Measurements from ENCODE around the gene ANKRD16.
"Not testable (repeated sequence)": the region's sequence is repeated elsewhere in the genome, so short reads cannot be mapped to it uniquely, and the experiment has no call there.

ANKRD16 gene

GRCh38 chr10:5829267-5829666, 60.4 kb downstream of the ANKRD16 start:
- ATAC-seq: no peak
- TF ChIP-seq CREB5 (CRISPR knock-in tag; IDR thresholded peaks at IDR 0.05; ENCODE audit: low read depth) (no peak), TCF4 (CRISPR knock-in tag; IDR thresholded peaks at IDR 0.05; ENCODE audit: borderline replicate concordance) (no peak)

- no peak for TF ChIP-seq ZFP3 (CRISPR knock-in tag; IDR thresholded peaks at IDR 0.05)
- no peak for TF ChIP-seq CSDC2 (CRISPR knock-in tag; IDR thresholded peaks at IDR 0.05)
- TF ChIP-seq CREB5 (CRISPR knock-in tag; IDR thresholded peaks at IDR 0.05; ENCODE audit: low read depth): no peak
- TF ChIP-seq PPARA (CRISPR knock-in tag; IDR thresholded peaks at IDR 0.05; ENCODE audit: borderline replicate concordance): no peak
- no peak for TF ChIP-seq POU6F1 (CRISPR knock-in tag; IDR thresholded peaks at IDR 0.05; ENCODE audit: borderline replicate concordance, low read depth)
- TF ChIP-seq ISL1 (CRISPR knock-in tag; IDR thresholded peaks at IDR 0.05): no peak
- TF ChIP-seq ARNTL (CRISPR knock-in tag; IDR thresholded peaks at IDR 0.05; ENCODE audit: borderline replicate concordance, low read depth): no peak
- TF ChIP-seq OSR1 (CRISPR knock-in tag; IDR thresholded peaks at IDR 0.05): no peak
- TF ChIP-seq TOX (CRISPR knock-in tag; IDR thresholded peaks at IDR 0.05; ENCODE audit: borderline replicate concordance): no peak
- no peak for TF ChIP-seq TSHZ2 (CRISPR knock-in tag; IDR thresholded peaks at IDR 0.05)
- TF ChIP-seq PATZ1 (CRISPR knock-in tag; IDR thresholded peaks at IDR 0.05; ENCODE audit: borderline replicate concordance): no peak
- TF ChIP-seq ZNF565 (CRISPR knock-in tag; conservative IDR thresholded peaks at IDR 0.05; ENCODE audit: low read depth): no peak
- no peak for TF ChIP-seq ZNF8 (CRISPR knock-in tag; IDR thresholded peaks at IDR 0.05)
- TF ChIP-seq ZC3H10 (CRISPR knock-in tag; IDR thresholded peaks at IDR 0.05): no peak
- no peak for TF ChIP-seq ZFP30 (CRISPR knock-in tag; IDR thresholded peaks at IDR 0.05)
- TF ChIP-seq ESRRG (CRISPR knock-in tag; IDR thresholded peaks at IDR 0.05): no peak
- TF ChIP-seq BACH2 (CRISPR knock-in tag; IDR thresholded peaks at IDR 0.05; ENCODE audit: borderline replicate concordance): no peak
- no peak for TF ChIP-seq SNAI2 (CRISPR knock-in tag; IDR thresholded peaks at IDR 0.05)
- no peak for TF ChIP-seq CSRNP3 (CRISPR knock-in tag; IDR thresholded peaks at IDR 0.05)
Measured at GRCh38 chr10:5828725-5829124, 61.0 kb downstream of the ANKRD16 start.

GRCh38 chr10:5827841-5828240, 61.9 kb downstream of the ANKRD16 start:
- no peak for ATAC-seq
- no peak for TF ChIP-seq BACH2 (CRISPR knock-in tag; IDR thresholded peaks at IDR 0.05; ENCODE audit: borderline replicate concordance)
- TF ChIP-seq ZNF8 (CRISPR knock-in tag; IDR thresholded peaks at IDR 0.05): no peak
- TF ChIP-seq TSHZ2 (CRISPR knock-in tag; IDR thresholded peaks at IDR 0.05): no peak

More at GRCh38 chr10:5828725-5829124, 61.0 kb downstream of the ANKRD16 start:
- ATAC-seq: no peak

- ATAC-seq: not testable (repeated sequence)
Measured at GRCh38 chr10:5826511-5826910, 63.2 kb downstream of the ANKRD16 start.

Measured in SK-N-SH treated with all-trans-retinoic acid at 6 μM for 48 hours (cell line).